Smooth muscle cell (in vitro differentiated cells): ENCODE data around the gene RPL3. TPM values are rescaled to one million over a fixed set of nuclear protein-coding genes. Genes with fewer than 3 reads are reported as not detected.

ENCODE experiments used
- DNase-seq: peaks from one replicate; lab custom pipeline; 2025; ENCODE audit not compliant: unreplicated experiment; lab: John Stamatoyannopoulos, UW
- H2AFZ ChIP-seq: fragments of 200-600 bp; sonication (generic); 2 replicates; pipeline ENCODE4 v1.6.0; 2016; ENCODE audit warnings: antibody characterized with exemption, low read depth, mild to moderate bottlenecking
- H3F3A ChIP-seq: fragments of 200-600 bp; sonication (generic); 2 replicates; pipeline ENCODE4 v1.6.0; 2017; ENCODE audit warnings: antibody characterized with exemption, low read depth
- H3K27ac ChIP-seq: fragments of 200-600 bp; sonication (generic); 2 replicates; pipeline ENCODE4 v1.5.1; 2016; ENCODE audit warnings: low read depth, mild to moderate bottlenecking
- H3K27me3 ChIP-seq: fragments of 200-600 bp; sonication (generic); 2 replicates; pipeline ENCODE4 v1.6.1; 2016; ENCODE audit warnings: low read depth, mild to moderate bottlenecking
- H3K36me3 ChIP-seq: fragments of 200-600 bp; sonication (generic); 2 replicates; pipeline ENCODE4 v1.5.1; 2016; ENCODE audit warnings: low read depth
- H3K4me1 ChIP-seq: fragments of 200-600 bp; sonication (generic); 2 replicates; pipeline ENCODE4 v1.5.1; 2016; ENCODE audit warnings: low read depth
- H3K4me2 ChIP-seq: fragments of 200-600 bp; sonication (generic); 2 replicates; pipeline ENCODE4 v1.6.0; 2016; ENCODE audit warnings: mild to moderate bottlenecking
- H3K4me3 ChIP-seq: fragments of 200-600 bp; sonication (generic); 2 replicates; pipeline ENCODE4 v1.5.1; 2016; ENCODE audit warnings: mild to moderate bottlenecking
- H3K79me2 ChIP-seq: fragments of 200-600 bp; sonication (generic); 2 replicates; pipeline ENCODE4 v1.6.0; 2016; ENCODE audit warnings: low read depth, mild to moderate bottlenecking
- H3K9ac ChIP-seq: fragments of 200-600 bp; sonication (generic); 2 replicates; pipeline ENCODE4 v1.6.0; 2016; ENCODE audit warnings: low read depth
- H3K9me3 ChIP-seq: fragments of 200-600 bp; sonication (generic); replicated peaks from 2 replicates; pipeline ENCODE4 v1.5.1; 2016; ENCODE audit warnings: low read depth
- H4K20me1 ChIP-seq: fragments of 200-600 bp; sonication (generic); 2 replicates; pipeline ENCODE4 v1.6.0; 2016; ENCODE audit warnings: low read depth
- CTCF ChIP-seq: fragments of 200-600 bp; sonication (generic); IDR thresholded peaks from 2 replicates; pipeline ENCODE4 v1.5.1; 2017; ENCODE audit warnings: borderline replicate concordance, mild to moderate bottlenecking, antibody characterized with exemption; ENCODE audit not compliant: insufficient read depth, poor library complexity, severe bottlenecking
- WGBS: methylation state at CpG from one replicate; pipeline ENCODE4 v1.1.7; 2016; ENCODE audit warnings: low lambda C conversion rate; 5-methylcytosine and 5-hydroxymethylcytosine counted together
- polyA plus RNA-seq: library from polyadenylated mRNA; unstranded; fragments of >200 nt; fragmentation: Nextera tagmentation; extraction: Ambion mirVana; gene quantifications from 2 replicates; pipeline ENCODE4 v1.2.1, GENCODE V29; 2016
- small RNA-seq: library from RNA; depleted of rRNA; stranded (forward); fragments of <200 nt; gene quantifications from one replicate; pipeline ENCODE3, GENCODE V24; 2014
- total RNA-seq: library from RNA; depleted of rRNA; stranded (reverse); fragments of >200 nt; gene quantifications from 2 replicates; pipeline ENCODE4 v1.2.3, GENCODE V29; 2014

Gene RPL3
- total and polyA plus RNA-seq, 2 experiments from 2014 or later = 717 to 1,022 TPM

- Histone ChIP-seq H3K27me3 (no peaks in the 10 kb centered on the region), H3F3A (no peaks in the 10 kb centered on the region), H2AFZ (no peak overlapping the region), H3K4me3 (no peak overlapping the region), H3K36me3 (no peaks in the 10 kb centered on the region), H4K20me1 (no peaks in the 10 kb centered on the region), H3K27ac (no peak overlapping the region), H3K79me2 (no peaks in the 10 kb centered on the region), H3K9ac (no peak overlapping the region), H3K9me3 (no peaks in the 10 kb centered on the region), H3K4me2 (no peak overlapping the region), H3K4me1 (no peaks in the 10 kb centered on the region)
- no peak for TF ChIP-seq CTCF
- DNase-seq = no peak
- WGBS = 95% methylated on average over 10 of the region's 10 CpGs
These were observed 55.6 kb downstream of the RPL3 start for GRCh38 chr22:39263626-39264348.

Small RNAs within 50 kb of the gene (small RNA-seq; reads per million reads assigned to genes)
- gene SNORD43 (not detected), gene SNORD83A (18,416 reads per million, percentile 100 among the genes with 10 or more reads in this experiment), gene SNORD83B (not detected)

Other genes starting within 250 kb of the RPL3 start
- 1.9 and 10.3 TPM in 2 replicates for gene APOBEC3G, start 242.3 kb downstream of the RPL3 start, total RNA-seq
- 2.9 and 3.2 TPM in 2 replicates for gene APOBEC3G, start 242.3 kb downstream of the RPL3 start, polyA plus RNA-seq
- 0.31 TPM in 1 of 2 replicates, not detected in the other for gene APOBEC3H, start 222.4 kb downstream of the RPL3 start, total RNA-seq
- gene APOBEC3H, start 222.4 kb downstream of the RPL3 start, polyA plus RNA-seq = 0.57 and 1.5 TPM in 2 replicates
- gene CBX7, start 166.9 kb downstream of the RPL3 start, total RNA-seq = 0.40 and 4.8 TPM in 2 replicates
- 1.7 and 2.2 TPM in 2 replicates for gene CBX7, start 166.9 kb downstream of the RPL3 start, polyA plus RNA-seq
- gene PDGFB, start 74.6 kb downstream of the RPL3 start, total RNA-seq = 1.9 and 2.1 TPM in 2 replicates
- gene PDGFB, start 74.6 kb downstream of the RPL3 start, polyA plus RNA-seq = 0.31 and 3.0 TPM in 2 replicates
- 12.0 and 26.7 TPM in 2 replicates for gene SYNGR1, start 30.4 kb upstream of the RPL3 start, total RNA-seq
- gene SYNGR1, start 30.4 kb upstream of the RPL3 start, polyA plus RNA-seq = 55.7 and 58.0 TPM in 2 replicates
- gene TAB1, start 80.2 kb upstream of the RPL3 start, total RNA-seq = 12.9 and 14.8 TPM in 2 replicates
- gene TAB1, start 80.2 kb upstream of the RPL3 start, polyA plus RNA-seq = 11.1 and 13.6 TPM in 2 replicates
- 7.8 and 9.4 TPM in 2 replicates for gene MGAT3, start 137.4 kb upstream of the RPL3 start, total RNA-seq
- 3.9 and 4.4 TPM in 2 replicates for gene MGAT3, start 137.4 kb upstream of the RPL3 start, polyA plus RNA-seq
- 11.1 and 17.8 TPM in 2 replicates for gene MIEF1, start 182.7 kb upstream of the RPL3 start, total RNA-seq
- gene MIEF1, start 182.7 kb upstream of the RPL3 start, polyA plus RNA-seq = 11.3 and 14.5 TPM in 2 replicates
- 421 and 443 TPM in 2 replicates for gene ATF4, start 200.9 kb upstream of the RPL3 start, total RNA-seq
- 288 and 339 TPM in 2 replicates for gene ATF4, start 200.9 kb upstream of the RPL3 start, polyA plus RNA-seq
- 42.8 and 71.6 TPM in 2 replicates for gene RPS19BP1, start 213.1 kb upstream of the RPL3 start, total RNA-seq
- gene RPS19BP1, start 213.1 kb upstream of the RPL3 start, polyA plus RNA-seq = 97.1 and 115 TPM in 2 replicates